PFSK-1 (cell line): ENCODE results near the gene NUBPL.

Experiments used
- FOXP2 ChIP-seq: optimal IDR thresholded peaks from 2 replicates; pipeline ENCODE3; 2011; ENCODE audit warnings: borderline replicate concordance, control low read depth, inconsistent platforms; ENCODE audit not compliant: insufficient read depth; ENCODE audit errors: extremely low read length, extremely low read depth
- POLR2AphosphoS5 ChIP-seq: IDR thresholded peaks from 2 replicates; pipeline ENCODE4 v1.6.1; 2012; ENCODE audit warnings: low read depth, mild to moderate bottlenecking, control low read depth, low read length, moderate library complexity
- SIN3A ChIP-seq: IDR thresholded peaks from 2 replicates; pipeline ENCODE4 v1.6.1; 2012; ENCODE audit warnings: mild to moderate bottlenecking, low read length, moderate library complexity, borderline replicate concordance; ENCODE audit not compliant: insufficient read depth
- TAF1 ChIP-seq: IDR thresholded peaks from 2 replicates; pipeline ENCODE4 v1.6.1; 2012; ENCODE audit warnings: low read length, control low read depth, borderline replicate concordance; ENCODE audit not compliant: insufficient read depth
- TF ChIP-seq, protein P1 (sequence below), 2 experiments: IDR thresholded peaks; 2 replicates each; pipeline versions ENCODE4 v1.6.1 to v1.8.0; 2011 to 2012; ENCODE audit warnings: low read depth in 2 of 2, low read length in 2 of 2, control low read depth in 1 of 2, inconsistent platforms in 1 of 2, mild to moderate bottlenecking in 1 of 2, moderate library complexity in 1 of 2; ENCODE audit not compliant: insufficient read depth in 1 of 2

Gene NUBPL

DNA sequence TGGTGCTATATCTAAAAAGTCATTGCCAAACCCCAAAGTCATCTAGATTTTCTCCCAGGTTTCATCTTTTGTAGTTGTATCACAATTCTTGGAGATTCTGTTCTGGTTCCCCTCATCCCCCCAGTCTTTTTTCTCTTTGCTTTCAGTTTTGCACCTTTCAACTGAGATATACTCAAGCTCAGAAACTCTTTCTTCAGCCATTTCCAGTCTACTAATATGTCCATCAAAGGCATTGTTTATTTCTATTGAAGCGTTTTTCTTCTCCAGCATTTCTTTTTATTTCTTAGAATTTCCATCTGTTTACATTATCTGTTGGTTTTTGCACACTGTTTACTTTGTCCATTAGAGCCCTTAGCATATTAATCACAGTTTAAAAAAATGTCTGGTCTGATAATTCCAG is 179.5 kb downstream of the NUBPL start:
- TF ChIP-seq TAF1 (no peak), SIN3A (no peak), POLR2AphosphoS5 (no peak), FOXP2 (no peak)
- TF ChIP-seq, protein P1, sequence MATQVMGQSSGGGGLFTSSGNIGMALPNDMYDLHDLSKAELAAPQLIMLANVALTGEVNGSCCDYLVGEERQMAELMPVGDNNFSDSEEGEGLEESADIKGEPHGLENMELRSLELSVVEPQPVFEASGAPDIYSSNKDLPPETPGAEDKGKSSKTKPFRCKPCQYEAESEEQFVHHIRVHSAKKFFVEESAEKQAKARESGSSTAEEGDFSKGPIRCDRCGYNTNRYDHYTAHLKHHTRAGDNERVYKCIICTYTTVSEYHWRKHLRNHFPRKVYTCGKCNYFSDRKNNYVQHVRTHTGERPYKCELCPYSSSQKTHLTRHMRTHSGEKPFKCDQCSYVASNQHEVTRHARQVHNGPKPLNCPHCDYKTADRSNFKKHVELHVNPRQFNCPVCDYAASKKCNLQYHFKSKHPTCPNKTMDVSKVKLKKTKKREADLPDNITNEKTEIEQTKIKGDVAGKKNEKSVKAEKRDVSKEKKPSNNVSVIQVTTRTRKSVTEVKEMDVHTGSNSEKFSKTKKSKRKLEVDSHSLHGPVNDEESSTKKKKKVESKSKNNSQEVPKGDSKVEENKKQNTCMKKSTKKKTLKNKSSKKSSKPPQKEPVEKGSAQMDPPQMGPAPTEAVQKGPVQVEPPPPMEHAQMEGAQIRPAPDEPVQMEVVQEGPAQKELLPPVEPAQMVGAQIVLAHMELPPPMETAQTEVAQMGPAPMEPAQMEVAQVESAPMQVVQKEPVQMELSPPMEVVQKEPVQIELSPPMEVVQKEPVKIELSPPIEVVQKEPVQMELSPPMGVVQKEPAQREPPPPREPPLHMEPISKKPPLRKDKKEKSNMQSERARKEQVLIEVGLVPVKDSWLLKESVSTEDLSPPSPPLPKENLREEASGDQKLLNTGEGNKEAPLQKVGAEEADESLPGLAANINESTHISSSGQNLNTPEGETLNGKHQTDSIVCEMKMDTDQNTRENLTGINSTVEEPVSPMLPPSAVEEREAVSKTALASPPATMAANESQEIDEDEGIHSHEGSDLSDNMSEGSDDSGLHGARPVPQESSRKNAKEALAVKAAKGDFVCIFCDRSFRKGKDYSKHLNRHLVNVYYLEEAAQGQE (IDR thresholded peaks at IDR 0.05; ENCODE audit: insufficient read depth in 1 of 2, low read depth in 2 of 2, low read length in 2 of 2): no peak

DNA sequence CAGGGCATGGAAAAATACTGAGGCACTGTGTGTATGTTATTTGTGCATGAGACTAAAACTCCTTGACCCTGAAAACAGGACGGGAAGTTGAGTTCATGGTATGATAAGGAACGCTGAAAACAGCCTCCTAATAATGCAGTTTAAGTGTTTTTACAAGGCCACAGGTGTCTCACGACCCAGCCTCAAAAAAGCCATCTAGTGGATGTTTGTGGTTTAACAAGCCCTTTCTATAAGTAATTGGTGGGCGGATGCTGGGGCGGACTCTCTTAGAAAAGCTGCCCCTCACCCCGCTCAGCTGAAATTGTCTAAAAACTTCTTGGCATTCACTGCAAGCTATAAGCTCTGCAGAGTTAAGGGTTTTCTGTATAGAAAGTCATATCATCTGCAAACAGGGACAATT is 184.5 kb downstream of the NUBPL start:
- TF ChIP-seq SIN3A (no peak), POLR2AphosphoS5 (no peak), TAF1 (no peak), FOXP2 (no peak)
- TF ChIP-seq, protein P1 (IDR thresholded peaks at IDR 0.05; ENCODE audit: insufficient read depth in 1 of 2, low read depth in 2 of 2, low read length in 2 of 2): no peak

DNA sequence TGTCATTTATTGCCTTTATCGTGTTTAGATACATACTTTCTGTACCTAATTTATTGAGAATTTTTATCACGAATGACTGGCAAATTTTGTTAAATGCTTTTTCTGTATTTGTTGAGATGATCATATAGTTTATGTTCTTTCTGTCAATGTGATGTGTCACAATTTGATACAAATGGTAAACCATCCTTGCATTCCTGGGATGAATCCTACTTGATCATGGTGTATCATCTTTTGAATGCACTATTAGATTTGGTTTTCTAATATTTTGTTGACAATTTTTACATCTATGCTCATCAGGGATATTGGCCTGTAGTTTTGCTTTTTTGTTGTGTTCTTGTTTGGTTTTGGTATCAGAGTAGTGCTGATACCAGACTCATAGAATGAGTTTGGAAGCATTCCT is 185.1 kb downstream of the NUBPL start:
- TF ChIP-seq, protein P1 (IDR thresholded peaks at IDR 0.05; ENCODE audit: insufficient read depth in 1 of 2, low read depth in 2 of 2, low read length in 2 of 2): no peak
- TF ChIP-seq SIN3A (no peak), TAF1 (no peak), FOXP2 (no peak), POLR2AphosphoS5 (no peak)

DNA sequence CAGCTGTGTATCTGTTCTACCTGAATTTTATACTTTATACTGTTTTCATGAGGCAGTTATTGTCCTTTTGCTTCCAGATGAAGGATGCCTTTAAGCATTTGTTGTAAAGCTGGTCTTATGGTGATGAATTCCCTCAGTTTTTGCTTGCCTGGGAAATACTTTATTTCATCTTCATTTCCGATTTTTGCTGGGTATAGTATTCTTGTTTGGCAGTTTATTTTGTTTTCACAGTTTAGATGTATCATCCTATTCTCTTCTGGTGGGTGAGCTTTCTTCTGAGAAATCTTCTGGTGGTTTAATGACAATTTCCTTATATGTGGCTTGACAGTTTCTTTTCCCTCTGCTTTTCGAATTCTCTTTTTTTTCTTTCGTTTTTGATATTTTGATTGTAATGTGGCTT is 188.1 kb downstream of the NUBPL start:
- TF ChIP-seq, protein P1 (IDR thresholded peaks at IDR 0.05; ENCODE audit: insufficient read depth in 1 of 2, low read depth in 2 of 2, low read length in 2 of 2): no peak
- TF ChIP-seq FOXP2: no peak
- no peak for TF ChIP-seq POLR2AphosphoS5
- no peak for TF ChIP-seq TAF1
- no peak for TF ChIP-seq SIN3A
